ENCODE results near the gene HSD17B14.
"Not testable (repeated sequence)": the region's sequence is repeated elsewhere in the genome, so short reads cannot be mapped to it uniquely, and the experiment has no call there.

The HSD17B14 gene

GRCh38 chr19:48867123-48867745 lies 30.9 kb upstream of the HSD17B14 start:
- no peak for DNase-seq (ENCODE audit: low read depth)

- no peak for DNase-seq (ENCODE audit: low read depth)
Observed at GRCh38 chr19:48866692-48867091, 30.4 kb upstream of the HSD17B14 start.

GRCh38 chr19:48862827-48863226 lies 26.5 kb upstream of the HSD17B14 start:
- DNase-seq (ENCODE audit: low read depth) = no peak

- DNase-seq (ENCODE audit: low read depth) = no peak
Observed at GRCh38 chr19:48861313-48861712, 25.0 kb upstream of the HSD17B14 start.

- DNase-seq (ENCODE audit: low read depth) = no peak
Observed at GRCh38 chr19:48859711-48860572, 23.7 kb upstream of the HSD17B14 start.

GRCh38 chr19:48858984-48859710 lies 22.9 kb upstream of the HSD17B14 start:
- DNase-seq (ENCODE audit: low read depth) = no peak

- DNase-seq (ENCODE audit: low read depth) = no peak
Observed at GRCh38 chr19:48856921-48857320, 20.6 kb upstream of the HSD17B14 start.

- DNase-seq (ENCODE audit: low read depth) = no peak
Observed at GRCh38 chr19:48854103-48854502, 17.8 kb upstream of the HSD17B14 start.

GRCh38 chr19:48853483-48853882 lies 17.2 kb upstream of the HSD17B14 start:
- no peak for DNase-seq (ENCODE audit: low read depth)

GRCh38 chr19:48852292-48852691 lies 16.0 kb upstream of the HSD17B14 start:
- DNase-seq (ENCODE audit: low read depth) = no peak

- not testable (repeated sequence) for DNase-seq (ENCODE audit: low read depth)
Observed at GRCh38 chr19:48846659-48847058, 10.4 kb upstream of the HSD17B14 start.

- DNase-seq (ENCODE audit: low read depth) = no peak
Observed at GRCh38 chr19:48845384-48845783, 9.1 kb upstream of the HSD17B14 start.

- DNase-seq (ENCODE audit: low read depth) = no peak
Observed at GRCh38 chr19:48844472-48844871, 8.2 kb upstream of the HSD17B14 start.

GRCh38 chr19:48842789-48843162 lies 6.5 kb upstream of the HSD17B14 start:
- no peak for DNase-seq (ENCODE audit: low read depth)

- DNase-seq (ENCODE audit: low read depth) = no peak
Observed at GRCh38 chr19:48841571-48841970, 5.3 kb upstream of the HSD17B14 start.

GRCh38 chr19:48841047-48841446 lies 4.8 kb upstream of the HSD17B14 start:
- DNase-seq (ENCODE audit: low read depth) = no peak

GRCh38 chr19:48837687-48838086 lies 1.4 kb upstream of the HSD17B14 start:
- no peak for DNase-seq (ENCODE audit: low read depth)

GRCh38 chr19:48837051-48837524 lies 797 bp upstream of the HSD17B14 start:
- peak; percentile 79 for DNase-seq (ENCODE audit: low read depth)

- peak; percentile 84 for DNase-seq (ENCODE audit: low read depth)
Observed at GRCh38 chr19:48835734-48836088, 580 bp downstream of the HSD17B14 start.

GRCh38 chr19:48833977-48834376 lies 2.3 kb downstream of the HSD17B14 start:
- no peak for DNase-seq (ENCODE audit: low read depth)

GRCh38 chr19:48833049-48833448 lies 3.2 kb downstream of the HSD17B14 start:
- DNase-seq (ENCODE audit: low read depth) = no peak

GRCh38 chr19:48830965-48831364 lies 5.3 kb downstream of the HSD17B14 start:
- DNase-seq (ENCODE audit: low read depth) = no peak

- DNase-seq (ENCODE audit: low read depth) = no peak
Observed at GRCh38 chr19:48830088-48830487, 6.2 kb downstream of the HSD17B14 start.
